GM18526 (cell line): ENCODE results near the gene ADIPOR1.

Experiments used
- POLR2A ChIP-seq: IDR thresholded peaks from 3 replicates; pipeline ENCODE4 v1.6.1; 2011; ENCODE audit not compliant: insufficient read length; ENCODE audit errors: extremely low read depth

Gene ADIPOR1

DNA sequence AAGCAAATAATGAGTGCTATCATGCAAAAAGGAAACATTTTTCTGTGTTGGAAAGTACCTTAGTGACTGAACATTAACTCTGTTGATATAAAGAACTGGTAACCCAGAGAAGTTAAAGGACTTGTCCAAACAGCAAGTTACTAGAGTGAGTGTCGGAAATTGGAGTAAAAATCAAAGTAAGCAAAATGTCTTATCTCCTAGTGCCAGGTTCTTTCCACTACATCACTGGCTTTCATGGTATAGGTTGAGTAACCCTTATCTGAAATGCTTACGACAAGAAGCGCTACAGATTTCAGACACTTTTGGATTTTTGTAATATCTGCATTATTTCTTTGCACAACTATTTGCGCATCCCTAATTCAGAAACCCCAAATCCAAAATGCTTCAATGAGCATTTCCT lies 52.8 kb downstream of the ADIPOR1 start:
- TF ChIP-seq POLR2A, result no peak

DNA sequence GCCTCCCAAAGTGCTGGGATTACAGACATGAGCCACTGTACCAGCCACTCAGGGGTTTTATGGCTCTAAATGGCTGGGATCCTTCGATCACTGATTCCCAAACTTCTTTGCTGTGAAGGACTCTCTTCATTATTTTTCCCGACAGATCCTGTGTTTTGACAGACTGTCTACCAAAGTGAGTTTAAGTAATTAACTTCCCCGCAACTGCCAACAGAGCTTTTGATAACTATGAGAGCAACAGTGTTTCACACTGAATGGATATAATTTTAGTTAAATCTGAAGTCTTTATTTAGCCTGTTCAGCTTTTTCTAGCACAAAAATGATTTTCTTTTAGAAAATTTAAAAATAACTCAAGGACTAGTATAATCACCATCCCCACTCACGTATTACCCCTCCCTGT lies 56.6 kb downstream of the ADIPOR1 start:
- TF ChIP-seq POLR2A, result no peak

- no peak for TF ChIP-seq POLR2A
Observed at GRCh38 chr1:202892501-202892900, 65.6 kb downstream of the ADIPOR1 start.
